GM21619 (cell line): ENCODE results near the gene SF3A2.
"Not testable (repeated sequence)": the region's sequence is repeated elsewhere in the genome, so short reads cannot be mapped to it uniquely, and the experiment has no call there.

ENCODE experiments used
- ATAC-seq: cut with Tn5 transposase; IDR thresholded peaks from one replicate; pipeline ENCODE4 v1.9.1; 2021; ENCODE audit not compliant: unreplicated experiment

SF3A2 gene

GRCh38 chr19:2273356-2274184, 36.9 kb downstream of the SF3A2 start:
- peak; percentile 30 for ATAC-seq

GRCh38 chr19:2274185-2274711, 37.6 kb downstream of the SF3A2 start:
- no peak for ATAC-seq

DNA sequence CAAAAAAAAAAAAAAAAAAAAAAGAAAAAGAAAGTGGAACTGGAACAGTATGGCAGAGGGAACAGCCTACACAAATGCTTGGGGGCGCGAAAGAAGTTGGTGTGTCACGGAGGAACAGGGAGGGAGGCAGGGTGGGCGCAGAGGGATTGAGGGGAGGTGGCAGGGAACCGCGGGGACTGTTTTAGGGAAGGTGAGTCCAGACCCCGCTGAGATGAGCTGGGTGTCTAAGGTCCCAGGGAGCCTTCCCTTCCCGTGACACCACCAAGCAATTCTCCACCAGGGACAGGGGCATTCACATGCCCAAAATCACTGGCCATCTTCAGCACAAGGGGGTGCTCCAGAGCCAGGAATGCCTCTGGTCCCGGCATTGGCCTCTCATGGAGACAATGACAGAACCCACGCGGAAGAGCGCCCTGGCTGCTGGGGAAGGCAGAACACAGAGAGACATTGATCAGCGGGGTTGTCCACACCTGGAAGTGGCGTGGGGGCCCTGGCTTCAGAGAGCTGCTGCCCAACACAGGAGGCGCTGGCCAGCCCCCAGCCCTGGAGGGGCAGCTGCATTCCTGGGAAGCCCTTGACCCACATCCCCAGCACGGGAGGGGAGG, 38.4 kb downstream of the SF3A2 start:
- no peak for ATAC-seq

- ATAC-seq: no peak
Observed at GRCh38 chr19:2275588-2276428, 39.2 kb downstream of the SF3A2 start.

DNA sequence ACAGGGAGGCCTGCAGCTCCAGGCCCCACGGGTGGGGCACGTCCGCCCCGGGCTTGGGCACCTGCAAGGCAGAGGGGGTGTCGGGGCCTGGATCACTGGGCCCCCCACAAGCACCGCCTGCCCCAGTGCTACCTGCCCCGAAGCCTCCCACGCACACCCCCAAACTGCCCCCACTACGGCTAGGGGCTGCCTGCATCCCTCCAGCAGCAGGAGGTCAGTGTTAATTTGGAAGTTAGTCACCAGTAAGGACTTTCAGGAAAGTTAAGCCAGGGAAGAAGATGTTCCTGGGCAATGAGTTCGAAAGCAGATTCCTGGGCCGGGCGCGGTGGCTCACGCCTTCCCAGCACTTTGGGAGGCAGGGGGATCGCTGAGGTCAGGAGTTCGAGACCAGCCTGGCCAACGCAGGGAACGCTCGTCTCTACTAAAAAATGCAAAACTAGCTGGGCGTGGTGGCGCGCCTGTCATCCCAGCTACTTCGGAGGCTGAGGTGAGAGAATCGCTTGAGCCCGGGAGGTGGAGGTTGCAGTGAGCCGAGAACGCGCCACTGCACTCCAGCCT, 39.9 kb downstream of the SF3A2 start:
- no peak for ATAC-seq

DNA sequence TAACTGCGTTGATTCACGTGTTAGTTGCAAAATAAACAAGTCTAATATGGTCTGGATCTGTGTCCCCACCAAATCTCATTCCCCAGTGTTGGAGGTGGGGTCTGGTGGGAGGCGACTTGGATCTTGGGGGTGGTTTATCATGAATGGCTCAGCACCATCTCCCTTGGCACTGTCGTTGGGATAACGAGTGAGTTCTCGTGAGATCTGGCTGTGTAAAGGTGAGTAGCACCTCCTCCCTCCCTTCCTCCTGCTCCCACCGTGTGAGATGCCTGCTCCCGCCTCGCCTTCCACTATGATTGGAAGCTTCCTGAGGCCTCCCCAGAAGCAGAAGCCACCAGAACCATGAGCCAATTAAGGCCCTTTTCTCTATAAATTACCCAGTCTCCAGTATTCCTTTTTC, 40.5 kb downstream of the SF3A2 start:
- no peak for ATAC-seq

DNA sequence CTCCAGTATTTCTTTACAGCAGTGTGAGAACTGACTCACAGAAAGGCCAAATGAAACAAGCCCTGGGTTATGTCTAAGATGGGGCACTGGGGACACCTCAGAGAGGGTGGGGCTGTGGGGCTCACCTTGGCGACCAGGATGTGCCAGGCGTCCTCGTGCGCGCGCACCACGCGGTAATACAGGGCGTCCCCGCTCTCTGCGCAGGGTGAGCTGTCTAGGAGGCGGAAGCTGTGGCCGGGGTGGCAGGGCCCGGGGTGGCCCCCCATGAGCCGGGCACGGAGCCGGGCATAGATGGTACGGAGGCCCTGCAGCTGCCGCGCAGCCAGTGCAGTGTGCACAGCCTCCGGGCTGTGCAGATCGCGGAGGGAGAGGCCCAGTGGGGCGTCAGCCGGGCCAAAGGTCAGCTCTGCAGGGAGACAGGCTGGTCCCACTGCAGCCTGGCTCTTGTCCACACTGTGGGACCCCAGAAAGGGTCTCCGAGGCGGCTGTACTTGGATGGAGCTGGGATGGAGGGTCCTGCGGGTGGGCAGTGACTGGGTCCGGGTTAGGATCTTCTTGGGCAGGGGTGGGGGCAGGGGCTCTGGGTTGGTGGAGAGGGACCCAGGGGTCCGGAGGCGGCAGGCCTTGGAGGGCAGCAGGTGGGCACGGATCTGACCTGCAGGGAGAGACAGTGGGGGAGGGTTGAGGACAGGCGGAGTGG, 42.0 kb downstream of the SF3A2 start:
- no peak for ATAC-seq

DNA sequence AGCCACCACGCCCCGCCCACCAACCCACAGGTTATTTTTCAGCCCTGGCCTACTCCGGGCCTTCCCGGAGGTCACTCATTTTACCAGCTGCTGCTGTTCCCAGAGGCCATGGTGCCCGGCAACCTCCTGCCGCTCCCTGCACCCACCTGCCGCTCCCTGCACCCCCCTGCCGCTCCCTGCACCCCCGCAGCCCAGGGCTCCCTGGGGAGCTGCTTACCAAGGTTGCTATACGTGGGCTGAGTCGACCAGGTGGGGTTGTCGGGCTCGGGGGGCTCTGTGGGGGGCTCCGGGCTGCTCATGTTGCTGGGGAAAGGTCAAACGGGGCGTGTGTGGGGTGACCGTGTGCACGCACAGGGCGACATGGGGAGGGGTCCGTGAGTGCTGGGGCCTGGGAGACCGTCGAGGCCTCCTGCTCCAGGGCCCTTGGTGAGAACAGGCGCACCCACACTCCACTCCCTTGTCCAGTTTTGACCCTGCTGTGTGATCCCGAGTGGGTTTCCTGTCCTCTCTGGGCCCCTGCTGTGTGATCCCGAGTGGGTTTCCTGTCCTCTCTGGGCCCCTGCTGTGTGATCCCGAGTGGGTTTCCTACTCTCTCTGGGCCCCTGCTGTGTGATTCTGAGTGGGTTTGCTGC, 44.1 kb downstream of the SF3A2 start:
- ATAC-seq: no peak

DNA sequence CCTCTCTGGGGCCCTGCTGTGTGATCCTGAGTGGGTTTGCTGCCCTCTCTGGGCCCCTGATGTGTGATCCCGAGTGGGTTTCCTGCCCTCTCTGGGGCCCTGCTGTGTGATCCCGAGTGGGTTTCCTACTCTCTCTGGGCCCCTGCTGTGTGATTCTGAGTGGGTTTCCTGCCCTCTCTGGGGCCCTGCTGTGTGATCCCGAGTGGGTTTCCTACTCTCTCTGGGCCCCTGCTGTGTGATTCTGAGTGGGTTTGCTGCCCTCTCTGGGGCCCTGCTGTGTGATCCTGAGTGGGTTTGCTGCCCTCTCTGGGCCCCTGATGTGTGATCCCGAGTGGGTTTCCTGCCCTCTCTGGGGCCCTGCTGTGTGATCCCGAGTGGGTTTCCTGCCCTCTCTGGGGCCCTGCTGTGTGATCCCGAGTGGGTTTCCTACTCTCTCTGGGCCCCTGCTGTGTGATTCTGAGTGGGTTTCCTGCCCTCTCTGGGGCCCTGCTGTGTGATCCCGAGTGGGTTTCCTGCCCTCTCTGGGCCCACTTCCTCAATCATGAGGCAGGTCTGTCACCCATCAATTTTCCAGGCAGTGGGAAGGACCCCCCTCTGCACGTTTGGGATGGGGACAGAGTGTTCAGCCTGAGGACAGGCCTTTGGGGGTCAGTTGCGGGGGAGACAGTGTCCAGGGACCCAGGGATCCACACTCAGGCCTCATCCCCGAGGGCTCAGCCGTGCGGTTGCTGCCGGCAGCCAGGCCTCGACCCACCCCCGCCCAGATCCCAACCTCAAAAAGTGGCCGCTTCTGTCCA, 44.8 kb downstream of the SF3A2 start:
- ATAC-seq: not testable (repeated sequence)

DNA sequence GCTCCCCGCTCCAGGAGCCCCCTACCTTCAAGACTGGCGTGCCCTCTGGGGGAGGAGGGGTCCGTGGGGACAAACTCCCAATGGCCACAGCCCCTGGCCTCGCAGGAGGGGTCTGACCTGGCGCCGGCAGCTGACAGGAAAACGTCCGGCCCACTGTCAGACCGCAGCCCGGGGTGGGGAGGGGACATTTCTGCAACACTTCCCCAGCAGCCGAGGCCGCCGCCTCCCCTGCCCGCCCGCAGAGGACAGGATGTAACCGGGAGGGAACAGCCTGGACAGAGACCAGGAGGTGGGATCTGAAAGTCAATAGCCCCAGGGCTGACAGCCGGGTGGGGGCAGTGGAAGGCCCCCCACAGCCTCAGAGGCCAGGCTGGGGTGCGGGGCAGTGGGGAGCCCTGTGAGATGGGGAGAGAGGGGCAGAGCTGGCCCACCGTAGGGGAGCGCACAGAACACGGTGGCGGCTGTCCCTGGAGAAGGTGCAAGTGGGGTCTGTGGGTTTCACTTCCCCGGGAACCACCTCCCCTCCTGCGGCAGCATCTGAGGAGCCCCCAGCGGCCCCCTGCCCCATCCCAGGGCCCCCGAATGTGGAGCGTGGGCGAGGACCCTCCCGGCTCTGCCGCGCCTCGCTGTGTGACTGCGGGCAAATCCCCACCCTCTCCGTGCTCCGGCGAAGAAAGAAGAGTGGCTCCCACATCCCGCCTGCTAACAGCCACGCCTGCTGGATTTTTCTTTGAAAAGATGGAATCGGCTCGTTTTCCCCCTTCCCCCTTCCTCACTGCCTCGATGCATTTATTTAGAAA, 45.6 kb downstream of the SF3A2 start, which contains the start of gene PEAK3:
Gene PEAK3 (minus strand): TSS at position 114 of the 800 bp plus-strand sequence. CDS start 1,244 bp downstream, outside the sequence.
- no peak for ATAC-seq

- no peak for ATAC-seq
Observed at GRCh38 chr19:2282862-2283237, 46.2 kb downstream of the SF3A2 start.

DNA sequence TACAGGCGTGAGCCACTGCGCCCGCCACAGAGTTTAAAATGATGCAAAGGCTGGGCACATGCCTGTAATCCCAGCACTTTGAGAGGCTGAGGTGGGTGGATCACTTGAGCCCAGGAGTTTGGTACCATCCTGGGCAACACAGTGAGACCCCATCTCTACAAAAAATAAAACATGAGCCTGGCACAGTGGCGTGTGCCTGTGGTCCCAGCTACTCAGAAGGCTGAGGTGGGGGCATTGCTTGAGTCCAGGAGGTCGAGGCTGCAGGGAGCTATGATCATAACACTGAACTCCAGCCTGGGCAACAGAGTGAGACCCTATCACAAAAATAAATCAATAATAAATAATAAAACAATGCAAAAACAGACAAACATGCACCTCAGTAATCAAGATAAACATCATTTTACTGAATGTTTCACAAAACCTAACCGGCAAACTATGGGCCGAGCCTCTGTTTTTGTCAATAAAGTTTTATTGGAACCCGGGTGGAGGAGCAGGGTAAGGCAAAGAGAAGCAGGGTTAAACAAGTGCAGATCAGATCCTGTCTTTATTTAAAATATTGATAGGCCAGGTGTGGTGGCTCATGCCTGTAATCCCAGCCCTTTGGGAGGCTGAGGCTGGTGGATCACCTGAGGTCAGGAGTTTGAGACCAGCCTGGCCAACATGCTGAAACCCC, 47.3 kb downstream of the SF3A2 start:
- ATAC-seq: no peak

GRCh38 chr19:2286402-2287140, 49.9 kb downstream of the SF3A2 start:
- no peak for ATAC-seq

- ATAC-seq: no peak
Observed at GRCh38 chr19:2287585-2288337, 51.1 kb downstream of the SF3A2 start.

DNA sequence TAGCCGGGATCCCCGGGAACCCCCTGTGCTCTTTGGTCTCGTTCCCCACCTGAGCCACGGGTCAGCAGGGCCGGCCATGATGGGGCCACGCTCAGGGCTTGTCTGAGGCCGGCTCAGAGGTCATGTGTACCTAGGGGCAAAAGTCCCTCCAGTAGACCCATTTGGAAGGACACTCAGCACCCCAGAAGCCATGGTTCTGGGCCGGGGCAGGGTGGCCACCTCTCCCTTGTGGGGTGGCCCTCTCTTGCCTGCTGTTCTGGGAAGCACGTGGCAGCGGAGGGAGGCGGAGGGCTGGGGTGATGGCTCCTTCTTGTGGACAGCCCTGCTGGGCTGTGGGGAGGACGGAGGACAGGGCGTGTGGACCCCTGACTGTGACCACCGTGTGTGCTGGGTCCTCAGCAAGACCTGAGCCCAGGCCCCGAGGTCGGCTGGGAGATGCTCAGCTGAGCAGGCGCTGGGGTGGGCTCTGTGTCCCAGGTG, 51.8 kb downstream of the SF3A2 start:
- ATAC-seq: no peak
